Measurements from ENCODE around the gene TRAK1.

GRCh38 chr3:42106646-42107045 is 15.5 kb downstream of the TRAK1 start:
- TF ChIP-seq CTCF (IDR thresholded peaks at IDR 0.05; ENCODE audit: poor library complexity) (no peak), EZH2 (IDR thresholded peaks at IDR 0.05; ENCODE audit: borderline replicate concordance) (no peak)
